Ectodermal cell (in vitro differentiated cells): ENCODE results near the gene TNFSF10.

ENCODE experiments used
- H3K27ac ChIP-seq: 2 replicates; pipeline ENCODE4 v1.7.0; 2013; ENCODE audit warnings: mild to moderate bottlenecking, low read depth, low read length; ENCODE audit not compliant: insufficient read depth, poor library complexity, severe bottlenecking
- H3K27me3 ChIP-seq: 2 replicates; pipeline ENCODE4 v1.7.0; 2013; ENCODE audit warnings: mild to moderate bottlenecking, low read length; ENCODE audit not compliant: insufficient read depth, control insufficient read depth, poor library complexity, severe bottlenecking
- H3K36me3 ChIP-seq: one replicate; pipeline ENCODE4 v1.7.0; 2013; ENCODE audit warnings: low read length; ENCODE audit not compliant: control insufficient read depth, insufficient read depth
- H3K4me1 ChIP-seq: one replicate; pipeline ENCODE4 v1.7.0; 2013; ENCODE audit warnings: low read length; ENCODE audit not compliant: control insufficient read depth, insufficient read depth
- H3K4me3 ChIP-seq: 2 replicates; pipeline ENCODE4 v1.7.0; 2013; ENCODE audit warnings: low read depth, low read length, control low read depth; ENCODE audit not compliant: insufficient read depth
- H3K9me3 ChIP-seq: 2 replicates; pipeline ENCODE4 v1.7.0; 2013; ENCODE audit warnings: mild to moderate bottlenecking, low read length, moderate library complexity; ENCODE audit not compliant: control insufficient read depth
- WGBS, 2 experiments: methylation state at CpG; one replicate each; pipeline ENCODE4 v1.1.7; 2013; ENCODE audit warnings: missing lambda C conversion rate in 2 of 2; 5-methylcytosine and 5-hydroxymethylcytosine counted together

Gene TNFSF10

GRCh38 chr3:172543884-172544283 is 20.7 kb upstream of the TNFSF10 start:
- no peaks in the 10 kb centered on the region for H3K4me1 ChIP-seq
- H3K36me3 ChIP-seq: no peaks in the 10 kb centered on the region
- H3K27ac ChIP-seq: no peak overlapping the region
- WGBS, 2 experiments: no CpG with 5 or more reads among the region's 2 CpGs
- H3K27me3 ChIP-seq: no peaks in the 10 kb centered on the region
- no peak overlapping the region for H3K4me3 ChIP-seq
- H3K9me3 ChIP-seq: no peaks in the 10 kb centered on the region

DNA sequence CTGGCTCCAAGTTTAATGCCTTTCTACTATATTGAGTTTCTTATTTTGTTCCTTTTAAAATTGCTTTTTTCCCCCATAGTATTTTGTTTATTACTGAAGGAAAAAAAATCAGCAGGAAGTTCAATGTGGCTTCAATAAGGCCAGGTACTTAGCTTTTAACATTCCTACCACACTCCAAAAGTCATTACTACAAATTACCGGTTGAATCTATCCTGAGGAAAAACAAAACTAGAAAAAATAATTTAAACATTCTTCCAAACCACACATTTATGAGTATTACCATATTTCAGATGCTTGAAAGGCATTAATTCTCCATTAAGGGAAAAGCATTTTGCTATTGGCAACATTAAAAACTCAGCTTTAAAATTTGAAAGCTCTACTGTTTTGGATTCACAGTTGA is 20.2 kb upstream of the TNFSF10 start:
- 94 to 100% methylated on average over 1 of the region's 1 CpG for whole genome bisulfite sequencing, 2 experiments

DNA sequence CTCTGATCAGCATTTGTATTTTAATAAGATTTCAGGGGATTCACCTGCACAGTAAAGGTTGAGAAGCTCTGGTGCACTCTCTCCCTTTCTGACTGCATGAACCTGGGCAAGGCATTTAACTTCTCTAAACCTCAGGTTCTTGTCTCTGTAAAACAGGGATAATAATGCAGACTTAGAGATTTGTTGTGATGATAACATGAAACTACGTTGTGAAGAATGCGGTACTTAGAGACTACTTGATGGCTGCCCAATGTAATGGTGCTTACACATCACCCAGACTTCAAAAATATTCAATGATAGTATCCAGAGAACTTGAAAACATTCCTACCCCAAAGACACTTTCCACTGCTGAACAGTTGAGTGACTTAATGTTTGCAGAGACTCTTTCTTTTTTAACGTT is 19.8 kb upstream of the TNFSF10 start:
- Histone ChIP-seq H3K9me3 (no peaks in the 10 kb centered on the region), H3K4me1 (no peaks in the 10 kb centered on the region), H3K27ac (no peak overlapping the region), H3K36me3 (no peaks in the 10 kb centered on the region), H3K27me3 (no peaks in the 10 kb centered on the region), H3K4me3 (no peak overlapping the region)
- 89 to 96% methylated on average over 2 to 3 of the region's 3 CpGs for WGBS, 2 experiments

More for the DNA sequence above, 20.2 kb upstream of the TNFSF10 start:
- Histone ChIP-seq H3K9me3 (no peaks in the 10 kb centered on the region), H3K27ac (no peak overlapping the region), H3K36me3 (no peaks in the 10 kb centered on the region), H3K4me3 (no peak overlapping the region), H3K27me3 (no peaks in the 10 kb centered on the region), H3K4me1 (no peaks in the 10 kb centered on the region)

- Histone ChIP-seq H3K4me3 (no peak overlapping the region), H3K27me3 (no peaks in the 10 kb centered on the region), H3K27ac (no peak overlapping the region), H3K4me1 (no peaks in the 10 kb centered on the region), H3K9me3 (no peaks in the 10 kb centered on the region), H3K36me3 (no peaks in the 10 kb centered on the region)
Measured at GRCh38 chr3:172541945-172542488, 18.8 kb upstream of the TNFSF10 start.

DNA sequence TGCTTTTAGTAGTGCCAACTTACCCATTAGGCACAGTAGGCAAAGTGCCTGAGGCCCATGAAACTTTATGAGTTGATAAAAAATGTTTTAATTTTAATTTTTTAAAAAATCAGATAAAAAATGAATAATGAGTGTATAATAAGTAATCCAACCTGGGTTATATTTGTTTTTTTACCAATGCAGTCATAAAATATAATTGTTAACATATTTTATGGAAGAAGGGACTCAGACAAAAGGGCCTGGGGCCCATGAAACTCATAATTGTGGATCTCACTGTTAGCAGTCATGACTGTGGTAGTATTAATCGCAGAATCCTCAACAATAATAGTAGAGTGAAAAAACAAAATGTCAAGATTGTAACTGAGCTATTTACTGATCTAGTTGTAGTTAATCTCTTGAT is 16.8 kb upstream of the TNFSF10 start:
- WGBS, 2 experiments: 75 to 95% methylated on average over 1 of the region's 1 CpG
- Histone ChIP-seq H3K9me3 (no peaks in the 10 kb centered on the region), H3K4me1 (no peaks in the 10 kb centered on the region), H3K36me3 (no peaks in the 10 kb centered on the region), H3K27ac (no peak overlapping the region), H3K4me3 (no peak overlapping the region), H3K27me3 (no peaks in the 10 kb centered on the region)

- no peaks in the 10 kb centered on the region for H3K4me1 ChIP-seq
- H3K4me3 ChIP-seq: no peak overlapping the region
- no peaks in the 10 kb centered on the region for H3K27me3 ChIP-seq
- H3K36me3 ChIP-seq: no peaks in the 10 kb centered on the region
- H3K9me3 ChIP-seq: no peaks in the 10 kb centered on the region
- 94% methylated on average over 4 of the region's 4 CpGs for WGBS, 2 experiments
- H3K27ac ChIP-seq: no peak overlapping the region
Measured at GRCh38 chr3:172539273-172539672, 16.0 kb upstream of the TNFSF10 start.

- Histone ChIP-seq H3K9me3 (no peaks in the 10 kb centered on the region), H3K4me1 (no peaks in the 10 kb centered on the region), H3K27me3 (no peaks in the 10 kb centered on the region), H3K27ac (no peak overlapping the region), H3K4me3 (no peak overlapping the region), H3K36me3 (no peaks in the 10 kb centered on the region)
- WGBS, 2 experiments: 94 to 95% methylated on average over 3 of the region's 3 CpGs
Measured at GRCh38 chr3:172538368-172539151, 15.3 kb upstream of the TNFSF10 start.

- no peaks in the 10 kb centered on the region for H3K9me3 ChIP-seq
- no peak overlapping the region for H3K27ac ChIP-seq
- no peaks in the 10 kb centered on the region for H3K27me3 ChIP-seq
- WGBS, 2 experiments: 92 to 100% methylated on average over 3 of the region's 3 CpGs
- H3K36me3 ChIP-seq: no peaks in the 10 kb centered on the region
- H3K4me3 ChIP-seq: no peak overlapping the region
- no peaks in the 10 kb centered on the region for H3K4me1 ChIP-seq
Measured at GRCh38 chr3:172537507-172538158, 14.4 kb upstream of the TNFSF10 start.

GRCh38 chr3:172536993-172537419 is 13.8 kb upstream of the TNFSF10 start:
- Histone ChIP-seq H3K27ac (no peak overlapping the region), H3K9me3 (no peaks in the 10 kb centered on the region), H3K36me3 (no peaks in the 10 kb centered on the region), H3K4me3 (no peak overlapping the region), H3K4me1 (no peaks in the 10 kb centered on the region), H3K27me3 (no peaks in the 10 kb centered on the region)
- WGBS, 2 experiments: 96% methylated on average over 5 of the region's 5 CpGs

- 100% methylated on average over 1 of the region's 1 CpG for WGBS, 2 experiments
- H3K9me3 ChIP-seq: no peaks in the 10 kb centered on the region
Measured at GRCh38 chr3:172536505-172536904, 13.3 kb upstream of the TNFSF10 start.

More at GRCh38 chr3:172536505-172536904, 13.3 kb upstream of the TNFSF10 start:
- no peaks in the 10 kb centered on the region for H3K4me1 ChIP-seq
- H3K4me3 ChIP-seq: no peak overlapping the region
- no peaks in the 10 kb centered on the region for H3K27me3 ChIP-seq
- H3K36me3 ChIP-seq: no peaks in the 10 kb centered on the region
- H3K27ac ChIP-seq: no peak overlapping the region
